Measurements from ENCODE around the gene KCTD2. TPM values are rescaled to one million over a fixed set of nuclear protein-coding genes. Genes with fewer than 3 reads are reported as not detected.
A peak's percentile ranks its signal among the peaks of the same experiment; 100 is the strongest.
"Not testable (repeated sequence)": the region's sequence is repeated elsewhere in the genome, so short reads cannot be mapped to it uniquely, and the experiment has no call there.

Gene KCTD2
- total RNA-seq, 1 donor = 22.5 TPM

DNA sequence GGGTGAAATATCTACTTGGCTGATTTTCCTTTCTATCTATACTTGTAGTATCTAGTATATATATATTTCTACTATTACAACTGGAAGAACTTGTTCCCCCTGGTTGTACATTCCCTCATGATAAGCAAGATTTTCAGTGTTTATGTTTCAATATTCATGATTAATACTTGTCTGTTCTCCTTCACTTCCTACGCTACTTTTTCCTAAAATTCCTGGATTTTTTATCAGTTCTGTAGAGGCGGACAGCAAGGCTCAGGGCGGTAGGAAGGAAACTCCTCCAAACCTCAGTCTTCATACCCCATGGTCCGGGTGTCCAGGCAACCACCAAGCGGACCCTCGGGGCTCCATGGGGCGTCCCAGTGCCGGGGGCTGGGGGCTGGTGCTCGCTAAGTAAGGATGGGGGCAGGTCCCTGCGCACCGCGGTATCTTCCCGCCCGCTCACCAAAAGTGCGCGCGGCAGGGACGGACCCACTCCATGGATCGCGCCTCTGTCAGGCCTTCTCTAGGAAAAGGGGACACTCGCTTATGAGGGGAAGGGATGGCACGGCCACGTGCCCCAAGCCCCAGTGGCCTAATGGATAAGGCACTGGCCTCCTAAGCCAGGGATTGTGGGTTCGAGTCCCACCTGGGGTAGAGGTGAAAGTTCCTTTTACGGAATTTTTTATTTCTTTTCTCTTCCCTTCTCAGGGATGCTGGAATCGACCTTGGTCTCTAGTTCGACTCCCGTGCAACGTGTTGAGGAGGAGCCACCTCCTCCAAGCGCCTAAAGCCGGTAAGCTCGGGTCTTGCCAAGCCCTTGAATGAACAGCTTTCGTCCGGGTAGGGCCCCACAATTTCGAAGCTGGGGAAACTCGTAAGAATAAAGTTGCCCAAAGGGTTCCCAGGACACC lies 13.4 kb upstream of the KCTD2 start:
- TF ChIP-seq, protein P1, sequence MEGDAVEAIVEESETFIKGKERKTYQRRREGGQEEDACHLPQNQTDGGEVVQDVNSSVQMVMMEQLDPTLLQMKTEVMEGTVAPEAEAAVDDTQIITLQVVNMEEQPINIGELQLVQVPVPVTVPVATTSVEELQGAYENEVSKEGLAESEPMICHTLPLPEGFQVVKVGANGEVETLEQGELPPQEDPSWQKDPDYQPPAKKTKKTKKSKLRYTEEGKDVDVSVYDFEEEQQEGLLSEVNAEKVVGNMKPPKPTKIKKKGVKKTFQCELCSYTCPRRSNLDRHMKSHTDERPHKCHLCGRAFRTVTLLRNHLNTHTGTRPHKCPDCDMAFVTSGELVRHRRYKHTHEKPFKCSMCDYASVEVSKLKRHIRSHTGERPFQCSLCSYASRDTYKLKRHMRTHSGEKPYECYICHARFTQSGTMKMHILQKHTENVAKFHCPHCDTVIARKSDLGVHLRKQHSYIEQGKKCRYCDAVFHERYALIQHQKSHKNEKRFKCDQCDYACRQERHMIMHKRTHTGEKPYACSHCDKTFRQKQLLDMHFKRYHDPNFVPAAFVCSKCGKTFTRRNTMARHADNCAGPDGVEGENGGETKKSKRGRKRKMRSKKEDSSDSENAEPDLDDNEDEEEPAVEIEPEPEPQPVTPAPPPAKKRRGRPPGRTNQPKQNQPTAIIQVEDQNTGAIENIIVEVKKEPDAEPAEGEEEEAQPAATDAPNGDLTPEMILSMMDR (IDR thresholded peaks at IDR 0.05; ENCODE audit: insufficient read depth, low read depth, low read length) = no peak
- peak; percentile 90 for DNase-seq (ENCODE audit: low read depth)

DNA sequence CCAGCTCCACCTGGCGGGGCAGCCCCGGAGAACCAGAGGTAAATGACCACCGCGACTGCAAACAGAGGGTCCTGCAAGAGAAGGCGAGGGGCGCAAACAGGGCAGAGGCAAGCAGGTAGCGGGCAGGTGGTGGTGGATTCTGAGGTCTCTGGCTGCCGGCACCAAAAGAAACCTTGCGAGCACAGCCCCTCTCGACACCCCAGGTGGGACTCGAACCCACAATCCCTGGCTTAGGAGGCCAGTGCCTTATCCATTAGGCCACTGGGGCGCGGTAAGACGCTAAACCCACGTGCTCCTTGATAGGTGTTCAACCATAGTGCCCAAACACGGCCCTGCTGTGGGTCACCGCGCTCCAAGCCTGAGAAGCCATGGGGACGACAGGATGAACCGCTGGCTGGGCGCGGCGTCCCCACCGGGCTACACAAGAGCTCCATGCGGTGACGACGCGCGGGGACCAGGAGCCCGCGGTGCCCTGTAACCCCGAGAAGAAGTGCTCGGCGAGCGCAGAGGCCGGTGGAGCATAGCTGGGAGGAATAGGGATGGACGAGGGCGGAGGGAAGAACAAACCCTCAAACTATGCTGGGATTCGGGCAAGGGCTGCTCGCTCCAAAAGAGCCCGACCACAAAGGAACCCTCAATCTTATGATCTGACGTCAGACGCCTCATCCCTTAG lies 12.7 kb upstream of the KCTD2 start:
- DNase-seq (ENCODE audit: low read depth) = peak; percentile 83
- peak overlapping the region; percentile 80 for H3K4me3 ChIP-seq (ENCODE audit: low read depth, low read length)
- TF ChIP-seq, protein P1 (IDR thresholded peaks at IDR 0.05; ENCODE audit: insufficient read depth, low read depth, low read length) = no peak

More for the DNA sequence above, 13.4 kb upstream of the KCTD2 start:
- peak overlapping the region; percentile 80 for H3K4me3 ChIP-seq (ENCODE audit: low read depth, low read length)

DNA sequence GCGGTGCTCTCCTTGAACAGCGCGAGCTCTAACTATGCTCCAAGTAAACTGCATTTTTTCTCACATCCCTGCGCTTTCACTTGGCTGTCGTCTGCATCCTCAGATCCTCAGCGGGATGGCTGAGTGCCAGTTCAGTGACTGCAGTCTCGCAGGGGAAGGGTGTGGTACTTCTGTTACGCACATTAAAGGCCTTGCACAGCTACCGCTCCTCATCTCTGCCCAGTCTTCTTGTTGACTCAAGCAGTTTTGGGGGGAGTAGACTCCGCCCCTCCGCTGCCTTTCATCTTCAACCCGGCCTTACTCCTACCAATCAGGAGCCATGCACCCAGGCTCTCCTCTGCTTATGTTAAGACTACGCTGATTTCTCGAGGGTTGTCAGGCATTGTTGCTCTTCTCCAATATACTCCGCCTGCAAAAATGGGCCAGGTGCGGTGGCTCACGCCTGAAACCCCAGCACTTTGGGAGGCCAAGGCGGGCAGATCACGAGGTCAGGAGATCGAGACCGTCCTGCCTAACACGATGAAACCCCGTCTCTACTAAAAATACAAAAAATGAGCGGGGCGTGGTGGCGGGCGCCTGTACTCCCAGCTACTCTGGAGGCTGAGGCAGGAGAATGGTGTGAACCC lies 10.3 kb upstream of the KCTD2 start:
- peak; percentile 98 for DNase-seq (ENCODE audit: low read depth)
- peak overlapping the region; percentile 7 for H3K4me3 ChIP-seq (ENCODE audit: low read depth, low read length)
- TF ChIP-seq, protein P1 (IDR thresholded peaks at IDR 0.05; ENCODE audit: insufficient read depth, low read depth, low read length) = no peak

DNA sequence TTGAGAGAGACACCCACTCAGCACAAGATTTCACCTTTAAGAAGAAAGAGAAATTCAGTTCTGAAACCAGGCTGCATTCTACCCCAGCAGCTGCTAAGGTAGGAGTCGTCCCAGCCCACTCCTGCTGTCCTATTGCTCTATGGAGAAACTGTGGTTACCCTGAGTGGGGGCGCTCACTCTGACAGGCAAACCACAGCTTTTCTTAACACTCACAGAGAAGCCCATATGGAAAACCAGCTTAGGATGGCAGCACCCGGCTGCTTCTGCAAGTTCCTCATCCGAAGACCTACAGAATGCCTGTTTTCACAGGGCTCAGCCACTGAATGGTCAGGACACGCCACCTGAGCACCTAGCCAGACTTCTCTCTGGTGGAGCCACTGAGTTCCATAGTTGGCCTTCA lies 7.8 kb upstream of the KCTD2 start:
- TF ChIP-seq, protein P1 (IDR thresholded peaks at IDR 0.05; ENCODE audit: insufficient read depth, low read depth, low read length) = no peak
- H3K4me3 ChIP-seq (ENCODE audit: low read depth, low read length) = no peak overlapping the region
- DNase-seq (ENCODE audit: low read depth) = no peak

DNA sequence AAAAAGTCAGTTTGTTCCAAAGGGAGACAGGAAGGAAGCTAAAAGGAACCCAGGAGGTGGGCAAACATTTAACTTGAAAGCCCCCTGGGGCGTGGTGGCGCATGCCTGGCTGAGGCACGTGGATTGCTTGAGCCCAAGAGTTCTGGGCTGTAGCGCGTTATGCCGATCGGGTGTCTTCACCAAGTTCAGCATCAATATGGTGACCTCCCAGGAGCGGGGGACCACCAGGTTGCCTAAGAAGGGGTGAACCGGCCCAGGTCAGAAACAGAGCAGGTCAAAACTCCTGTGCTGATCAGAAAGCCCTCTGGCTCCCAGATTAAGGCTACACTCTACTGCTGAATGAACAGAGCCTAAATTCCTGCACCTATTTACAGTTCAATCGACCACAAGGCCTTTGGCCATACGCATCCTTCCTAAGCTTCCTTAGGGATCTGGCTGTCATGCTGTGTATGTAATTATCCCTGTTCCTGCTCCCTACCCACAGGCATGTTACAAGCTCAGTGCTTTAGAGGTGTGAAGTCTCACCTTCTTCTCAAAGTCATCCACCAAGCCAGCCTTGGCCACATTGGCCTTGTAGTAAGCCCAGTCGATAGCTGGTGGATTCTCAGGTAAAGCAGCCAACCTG lies 5.3 kb upstream of the KCTD2 start:
- DNase-seq (ENCODE audit: low read depth) = no peak
- H3K4me3 ChIP-seq (ENCODE audit: low read depth, low read length) = no peak overlapping the region
- TF ChIP-seq, protein P1 (IDR thresholded peaks at IDR 0.05; ENCODE audit: insufficient read depth, low read depth, low read length) = no peak

DNA sequence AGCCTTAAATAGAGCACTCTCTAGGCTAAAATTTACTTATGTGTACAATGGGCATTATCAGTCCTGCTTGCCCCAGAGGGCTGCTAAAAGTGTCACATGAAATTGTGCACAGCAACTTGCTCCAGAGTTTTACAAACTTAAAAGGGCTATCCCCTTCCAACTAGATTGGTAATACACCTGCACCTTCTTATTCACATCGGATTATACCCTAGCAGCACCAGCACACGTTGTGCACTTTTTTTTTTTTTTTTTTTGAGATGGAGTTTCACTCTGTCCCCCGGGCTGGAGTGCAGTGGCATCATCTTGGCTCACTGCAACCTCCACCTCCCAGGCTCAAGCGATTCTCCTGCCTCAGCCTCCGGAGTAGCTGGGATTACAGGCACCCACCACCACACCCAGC lies 3.2 kb upstream of the KCTD2 start:
- H3K4me3 ChIP-seq (ENCODE audit: low read depth, low read length); DNase-seq (ENCODE audit: low read depth): not testable (repeated sequence)

Data from fibroblast of villous mesenchyme (primary cell).